ENCODE results near the gene FBXO46. TPM values are rescaled to one million over a fixed set of nuclear protein-coding genes. Genes with fewer than 3 reads are reported as not detected.

The FBXO46 gene
- total RNA-seq, 2 experiments from 2014 or later, result 17.2 to 17.5 TPM

- Mint-ChIP-seq H3K36me3 (ENCODE audit: low read depth) (peaks cover 24% of the 10 kb centered on the region), H3K9me3 (no peaks in the 10 kb centered on the region), H3K27me3 (peaks cover 34% of the 10 kb centered on the region), H3K27ac (no peak overlapping the region), H3K4me1 (ENCODE audit: low read depth) (peaks cover 23% of the 10 kb centered on the region), H3K4me3 (peak overlapping the region; percentile 77)
- ATAC-seq (ENCODE audit: poor library complexity), result peak; percentile 89
- peak; percentile 61 to 88 (median 76) for DNase-seq
- intact Hi-C loops (cut with DNase I, micrococcal nuclease), result loop anchor here in 1 of 2 experiments (1.0 to 10.0 kb wide), 2 partner anchors 9 to 235 kb away; no protein-coding TSS in a partner anchor
- Histone ChIP-seq H3K4me3 (ENCODE audit: low read length) (peak overlapping the region; percentile 38), H3K9me3 (ENCODE audit: control insufficient read depth in 1 of 2, insufficient read depth in 1 of 2, low read length in 2 of 2) (peaks cover 0 to 14% of the 10 kb centered on the region in 2 experiments), H3K27me3 (ENCODE audit: control insufficient read depth in 1 of 2, insufficient read depth in 2 of 2, low read length in 2 of 2) (peaks cover 22 to 39% of the 10 kb centered on the region in 2 experiments), H3K36me3 (ENCODE audit: insufficient read depth, low read length) (peaks cover 13% of the 10 kb centered on the region), H3K4me1 (ENCODE audit: insufficient read depth, low read length) (peaks cover 24% of the 10 kb centered on the region), H3K27ac (ENCODE audit: low read depth in 1 of 2, low read length in 2 of 2) (no peak overlapping the region)
- POLR2A ChIA-PET, result interaction anchor here (0.6 to 1.2 kb wide), 6 partner anchors 10 to 123 kb away, joined by 3 to 15 read pairs (median 3); partner anchors contain the start of genes MYPOP and SIX5
- CTCF ChIA-PET, result interaction anchor here (0.8 to 2.9 kb wide), 9 partner anchors 10 to 137 kb away, joined by 3 to 59 read pairs (median 7); partner anchors contain the start of genes DMWD, FBXO46, QPCTL and SIX5
- peak; percentile 78 for TF ChIP-seq CTCF (IDR thresholded peaks at IDR 0.05)
Observed at GRCh38 chr19:45779231-45780145, 48.8 kb upstream of the FBXO46 start.

- Histone ChIP-seq H3K36me3 (ENCODE audit: insufficient read depth, low read length) (peaks cover 13% of the 10 kb centered on the region), H3K27me3 (ENCODE audit: control insufficient read depth in 1 of 2, insufficient read depth in 2 of 2, low read length in 2 of 2) (peaks cover 22 to 34% of the 10 kb centered on the region in 2 experiments), H3K4me1 (ENCODE audit: insufficient read depth, low read length) (peaks cover 24% of the 10 kb centered on the region), H3K4me3 (ENCODE audit: low read length) (no peak overlapping the region), H3K27ac (ENCODE audit: low read depth in 1 of 2, low read length in 2 of 2) (no peak overlapping the region), H3K9me3 (ENCODE audit: control insufficient read depth in 1 of 2, insufficient read depth in 1 of 2, low read length in 2 of 2) (peaks cover 0 to 14% of the 10 kb centered on the region in 2 experiments)
- H3K36me3 Mint-ChIP-seq (ENCODE audit: low read depth), result peaks cover 16% of the 10 kb centered on the region
- no peak for ATAC-seq (ENCODE audit: poor library complexity)
- CTCF ChIA-PET, result no interaction called here
- intact Hi-C loops (cut with DNase I, micrococcal nuclease), result loop anchor here in 1 of 2 experiments (10.0 kb wide), 1 partner anchor 237 kb away; no protein-coding TSS in a partner anchor
- no peak for DNase-seq
- no peak overlapping the region for H3K27ac Mint-ChIP-seq
- H3K4me3 Mint-ChIP-seq, result no peak overlapping the region
- H3K27me3 Mint-ChIP-seq, result peaks cover 23% of the 10 kb centered on the region
- H3K9me3 Mint-ChIP-seq, result no peaks in the 10 kb centered on the region
- no peak for TF ChIP-seq CTCF (IDR thresholded peaks at IDR 0.05)
- H3K4me1 Mint-ChIP-seq (ENCODE audit: low read depth), result peaks cover 23% of the 10 kb centered on the region
- POLR2A ChIA-PET, result no interaction called here
Observed at GRCh38 chr19:45778010-45778661, 47.4 kb upstream of the FBXO46 start.

GRCh38 chr19:45777395-45777961, 46.8 kb upstream of the FBXO46 start:
- DNase-seq (no peak), ATAC-seq (ENCODE audit: poor library complexity) (no peak)
- Histone ChIP-seq H3K4me3 (ENCODE audit: low read length) (no peak overlapping the region), H3K27me3 (ENCODE audit: control insufficient read depth in 1 of 2, insufficient read depth in 2 of 2, low read length in 2 of 2) (peaks cover 22 to 32% of the 10 kb centered on the region in 2 experiments), H3K4me1 (ENCODE audit: insufficient read depth, low read length) (peaks cover 24% of the 10 kb centered on the region), H3K27ac (ENCODE audit: low read depth in 1 of 2, low read length in 2 of 2) (no peak overlapping the region), H3K36me3 (ENCODE audit: insufficient read depth, low read length) (peaks cover 13% of the 10 kb centered on the region), H3K9me3 (ENCODE audit: control insufficient read depth in 1 of 2, insufficient read depth in 1 of 2, low read length in 2 of 2) (peaks cover 0 to 14% of the 10 kb centered on the region in 2 experiments)
- ChIA-PET CTCF (no interaction called here), POLR2A (no interaction called here)
- H3K4me1 Mint-ChIP-seq (ENCODE audit: low read depth), result peaks cover 23% of the 10 kb centered on the region
- H3K4me3 Mint-ChIP-seq, result no peak overlapping the region
- peaks cover 21% of the 10 kb centered on the region for H3K27me3 Mint-ChIP-seq
- intact Hi-C loops (cut with DNase I, micrococcal nuclease), result loop anchor here in 1 of 2 experiments (10.0 kb wide), 1 partner anchor 237 kb away; no protein-coding TSS in a partner anchor
- no peaks in the 10 kb centered on the region for H3K9me3 Mint-ChIP-seq
- no peak for TF ChIP-seq CTCF (IDR thresholded peaks at IDR 0.05)
- no peak overlapping the region for H3K27ac Mint-ChIP-seq
- H3K36me3 Mint-ChIP-seq (ENCODE audit: low read depth), result peaks cover 16% of the 10 kb centered on the region

Measured in CD4-positive, alpha-beta T cell (primary cell).